Endodermal cell (in vitro differentiated cells): ENCODE results near the gene SDCCAG8. TPM values are rescaled to one million over a fixed set of nuclear protein-coding genes. Genes with fewer than 3 reads are reported as not detected.

Source experiments
- DNase-seq: peaks from one replicate; pipeline ENCODE4 v3.0.0-alpha.2; 2017
- H3K27ac ChIP-seq: 2 replicates; pipeline ENCODE4 v1.5.1; 2013; ENCODE audit warnings: mild to moderate bottlenecking, low read depth, low read length, moderate library complexity
- H3K27me3 ChIP-seq: 2 replicates; pipeline ENCODE4 v1.6.1; 2013; ENCODE audit warnings: mild to moderate bottlenecking, low read length, moderate library complexity; ENCODE audit not compliant: insufficient read depth, control insufficient read depth, poor library complexity, severe bottlenecking
- H3K36me3 ChIP-seq: 2 replicates; pipeline ENCODE4 v1.7.0; 2013; ENCODE audit warnings: mild to moderate bottlenecking, low read length, moderate library complexity; ENCODE audit not compliant: control insufficient read depth, insufficient read depth
- H3K4me1 ChIP-seq: one replicate; pipeline ENCODE4 v1.7.0; 2013; ENCODE audit warnings: low read length; ENCODE audit not compliant: control insufficient read depth, insufficient read depth
- H3K4me3 ChIP-seq: 2 replicates; pipeline ENCODE4 v1.5.1; 2013; ENCODE audit warnings: mild to moderate bottlenecking, low read length, moderate library complexity
- H3K9ac ChIP-seq: 2 replicates; pipeline ENCODE4 v1.6.1; 2013; ENCODE audit warnings: mild to moderate bottlenecking, low read length, moderate library complexity; ENCODE audit not compliant: poor library complexity, severe bottlenecking; ENCODE audit errors: extremely low read depth
- H3K9me3 ChIP-seq: 2 replicates; pipeline ENCODE4 v1.6.1; 2013; ENCODE audit warnings: mild to moderate bottlenecking, low read length, moderate library complexity; ENCODE audit not compliant: control insufficient read depth
- H3K27ac Mint-ChIP-seq: 2 replicates; pipeline ENCODE4 v1.8.0; 2020; ENCODE audit warnings: mixed read lengths
- H3K27me3 Mint-ChIP-seq: 2 replicates; pipeline ENCODE4 v1.8.0; 2021; ENCODE audit warnings: mild to moderate bottlenecking, mixed read lengths; ENCODE audit not compliant: insufficient read depth
- H3K36me3 Mint-ChIP-seq: 2 replicates; pipeline ENCODE4 v1.8.0; 2020; ENCODE audit warnings: low read depth, mixed read lengths
- H3K4me1 Mint-ChIP-seq: 2 replicates; pipeline ENCODE4 v1.8.0; 2020; ENCODE audit warnings: mixed read lengths
- H3K4me3 Mint-ChIP-seq: 2 replicates; pipeline ENCODE4 v1.8.0; 2020; ENCODE audit warnings: mild to moderate bottlenecking, moderate library complexity, mixed read lengths
- H3K9me3 Mint-ChIP-seq: 2 replicates; pipeline ENCODE4 v1.8.0; 2020; ENCODE audit warnings: mild to moderate bottlenecking, mixed read lengths
- WGBS, 2 experiments: methylation state at CpG; one replicate each; pipeline versions ENCODE4 v1.1.5 to v1.1.7; 2013; ENCODE audit warnings: missing lambda C conversion rate in 2 of 2, mixed read lengths in 1 of 2; ENCODE audit not compliant: insufficient coverage in 1 of 2, insufficient read length in 1 of 2; 5-methylcytosine and 5-hydroxymethylcytosine counted together
- total RNA-seq, 2 donors: library from RNA; stranded (reverse); fragmentation: NEBNext Ultra II Directional in 1 of 2; extraction: Animal tissue kit (Norgen Biotek cat#: 25700) in 1 of 2; gene quantifications; 2 replicates in 1 of 2; 3 replicates in 1 of 2; pipeline ENCODE4 v1.2.1, GENCODE V29; 2021
- TF ChIP-seq, protein P1 (sequence below): fragments of 200-600 bp; sonication (generic); conservative IDR thresholded peaks from 2 replicates; pipeline ENCODE4 v1.5.0; 2021; ENCODE audit warnings: antibody characterized with exemption, mild to moderate bottlenecking

Gene SDCCAG8
- total RNA-seq, 2 donors from 2014 or later = 19.8 to 27.5 TPM

DNA sequence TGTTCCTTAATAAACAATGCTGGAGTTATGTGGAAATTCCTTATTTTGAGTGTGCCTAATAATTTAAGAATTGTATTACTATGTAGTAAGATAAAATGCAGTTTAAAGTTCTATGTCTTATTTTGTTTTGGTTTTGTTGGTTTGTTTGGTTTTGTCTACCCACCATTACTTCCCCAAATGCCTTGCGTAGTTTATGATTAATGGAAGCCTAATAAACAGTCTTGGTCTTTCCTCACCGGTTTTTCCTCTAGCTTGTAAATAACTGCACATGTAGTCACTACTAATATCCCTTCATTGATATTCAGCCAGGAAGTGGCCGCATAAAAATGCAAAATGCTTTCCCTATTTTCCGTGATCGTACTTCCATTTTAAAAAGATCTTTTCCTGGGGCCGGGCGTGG is 2.9 kb downstream of the SDCCAG8 start:
- Mint-ChIP-seq H3K4me3 (no peak overlapping the region), H3K36me3 (no peaks in the 10 kb centered on the region)

DNA sequence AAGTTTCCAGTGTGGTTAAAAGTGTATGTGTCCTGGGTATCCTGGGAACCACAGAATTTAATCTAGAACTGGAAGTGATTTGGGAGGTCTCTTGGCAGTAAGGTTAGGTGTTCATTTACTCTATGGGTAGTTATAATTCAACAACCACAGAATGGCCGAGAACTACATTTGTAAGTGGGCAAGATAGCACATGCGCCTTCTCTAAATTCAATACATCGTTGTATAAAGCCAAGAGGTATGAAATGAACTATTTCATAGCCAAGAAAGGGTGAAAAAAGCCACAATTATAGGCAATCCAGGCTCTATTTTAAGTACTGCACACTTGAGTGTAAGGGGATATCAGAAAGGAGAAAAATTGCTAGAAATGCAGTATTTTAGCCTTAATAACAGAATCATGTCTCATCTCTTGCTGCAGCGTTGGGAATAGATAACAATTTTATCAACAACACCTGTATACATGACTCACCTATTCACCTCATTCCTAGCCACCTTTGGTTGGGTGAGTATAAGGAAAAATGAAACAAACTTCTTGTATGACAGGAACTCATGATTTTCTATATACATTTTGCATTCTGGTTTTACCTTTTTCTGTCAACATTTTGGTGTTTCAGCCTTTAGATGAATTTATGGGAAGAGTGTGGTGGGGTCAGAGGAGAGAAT is 4.5 kb downstream of the SDCCAG8 start:
- Histone ChIP-seq H3K9me3 (no peaks in the 10 kb centered on the region), H3K36me3 (no peaks in the 10 kb centered on the region), H3K27ac (no peak overlapping the region), H3K4me3 (no peak overlapping the region), H3K4me1 (peaks cover 4% of the 10 kb centered on the region), H3K9ac (no peak overlapping the region), H3K27me3 (no peaks in the 10 kb centered on the region)
- H3K4me3 Mint-ChIP-seq = no peak overlapping the region
- peaks cover 7% of the 10 kb centered on the region for H3K4me1 Mint-ChIP-seq
- no peak overlapping the region for H3K27ac Mint-ChIP-seq
- H3K27me3 Mint-ChIP-seq = no peaks in the 10 kb centered on the region
- TF ChIP-seq, protein P1, sequence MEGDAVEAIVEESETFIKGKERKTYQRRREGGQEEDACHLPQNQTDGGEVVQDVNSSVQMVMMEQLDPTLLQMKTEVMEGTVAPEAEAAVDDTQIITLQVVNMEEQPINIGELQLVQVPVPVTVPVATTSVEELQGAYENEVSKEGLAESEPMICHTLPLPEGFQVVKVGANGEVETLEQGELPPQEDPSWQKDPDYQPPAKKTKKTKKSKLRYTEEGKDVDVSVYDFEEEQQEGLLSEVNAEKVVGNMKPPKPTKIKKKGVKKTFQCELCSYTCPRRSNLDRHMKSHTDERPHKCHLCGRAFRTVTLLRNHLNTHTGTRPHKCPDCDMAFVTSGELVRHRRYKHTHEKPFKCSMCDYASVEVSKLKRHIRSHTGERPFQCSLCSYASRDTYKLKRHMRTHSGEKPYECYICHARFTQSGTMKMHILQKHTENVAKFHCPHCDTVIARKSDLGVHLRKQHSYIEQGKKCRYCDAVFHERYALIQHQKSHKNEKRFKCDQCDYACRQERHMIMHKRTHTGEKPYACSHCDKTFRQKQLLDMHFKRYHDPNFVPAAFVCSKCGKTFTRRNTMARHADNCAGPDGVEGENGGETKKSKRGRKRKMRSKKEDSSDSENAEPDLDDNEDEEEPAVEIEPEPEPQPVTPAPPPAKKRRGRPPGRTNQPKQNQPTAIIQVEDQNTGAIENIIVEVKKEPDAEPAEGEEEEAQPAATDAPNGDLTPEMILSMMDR = no peak
- DNase-seq = no peak
- 73 to 100% methylated on average over 1 to 4 of the region's 4 CpGs for WGBS, 2 experiments
- no peaks in the 10 kb centered on the region for H3K9me3 Mint-ChIP-seq
- H3K36me3 Mint-ChIP-seq = no peaks in the 10 kb centered on the region

More for the DNA sequence above, 2.9 kb downstream of the SDCCAG8 start:
- no peaks in the 10 kb centered on the region for H3K27me3 Mint-ChIP-seq
- no peak overlapping the region for H3K9ac ChIP-seq
- H3K36me3 ChIP-seq = no peaks in the 10 kb centered on the region
- WGBS, 2 experiments = 86 to 96% methylated on average over 6 to 7 of the region's 7 CpGs
- no peak overlapping the region for H3K27ac Mint-ChIP-seq
- H3K4me1 Mint-ChIP-seq = peaks cover 6% of the 10 kb centered on the region
- no peaks in the 10 kb centered on the region for H3K9me3 ChIP-seq
- no peak for DNase-seq
- TF ChIP-seq, protein P1 = no peak
- H3K4me1 ChIP-seq = peaks cover 4% of the 10 kb centered on the region
- no peak overlapping the region for H3K27ac ChIP-seq
- no peaks in the 10 kb centered on the region for H3K27me3 ChIP-seq
- H3K9me3 Mint-ChIP-seq = no peaks in the 10 kb centered on the region
- no peak overlapping the region for H3K4me3 ChIP-seq

DNA sequence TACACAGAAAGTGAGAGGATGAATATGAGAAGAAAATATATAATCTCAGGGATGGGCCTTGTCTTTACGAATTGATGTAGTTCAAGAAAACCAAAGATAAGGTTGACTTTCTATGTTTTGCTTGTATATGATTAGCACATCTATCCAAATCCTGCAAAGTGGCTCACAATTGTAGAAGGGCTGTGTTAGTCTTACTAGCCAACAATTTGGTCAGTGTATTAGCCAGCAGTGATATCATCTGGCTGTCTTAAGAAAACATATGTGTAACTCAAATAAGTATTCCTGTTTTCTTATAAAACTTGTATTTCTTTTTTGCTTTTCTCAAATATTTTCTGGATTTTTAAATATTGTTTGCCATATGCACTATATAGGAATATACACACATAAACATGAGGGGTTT is 5.5 kb downstream of the SDCCAG8 start:
- WGBS, 2 experiments = 95% methylated on average over 1 of the region's 1 CpG; no CpG with 5 or more reads in 1 of the 2 experiments
- Histone ChIP-seq H3K9me3 (no peaks in the 10 kb centered on the region), H3K36me3 (no peaks in the 10 kb centered on the region), H3K27ac (no peak overlapping the region), H3K9ac (no peak overlapping the region), H3K4me1 (peaks cover 4% of the 10 kb centered on the region), H3K27me3 (no peaks in the 10 kb centered on the region), H3K4me3 (no peak overlapping the region)
- peaks cover 6% of the 10 kb centered on the region for H3K4me1 Mint-ChIP-seq
- H3K27ac Mint-ChIP-seq = no peak overlapping the region
- DNase-seq = no peak
- TF ChIP-seq, protein P1 = no peak
- H3K9me3 Mint-ChIP-seq = no peaks in the 10 kb centered on the region
- no peaks in the 10 kb centered on the region for H3K27me3 Mint-ChIP-seq
- no peaks in the 10 kb centered on the region for H3K36me3 Mint-ChIP-seq
- no peak overlapping the region for H3K4me3 Mint-ChIP-seq
